Measurements from ENCODE around the gene FOXP2.

Gene FOXP2

GRCh38 chr7:114660753-114661152 lies 246.1 kb downstream of the FOXP2 start:
- Mint-ChIP-seq H3K4me3 (no peak overlapping the region), H3K9me3 (no peaks in the 10 kb centered on the region), H3K27ac (no peak overlapping the region), H3K4me1 (no peaks in the 10 kb centered on the region), H3K36me3 (no peaks in the 10 kb centered on the region)
- no peak for ATAC-seq
- DNase-seq (ENCODE audit: low spot score in 2 of 2) = no peak

- H3K4me1 Mint-ChIP-seq = no peaks in the 10 kb centered on the region
- ATAC-seq (no peak), DNase-seq (ENCODE audit: low spot score in 2 of 2) (no peak)
- no peaks in the 10 kb centered on the region for H3K36me3 Mint-ChIP-seq
- no peak overlapping the region for H3K4me3 Mint-ChIP-seq
- no peaks in the 10 kb centered on the region for H3K9me3 Mint-ChIP-seq
- H3K27ac Mint-ChIP-seq = no peak overlapping the region
Observed at GRCh38 chr7:114662002-114662677, 247.5 kb downstream of the FOXP2 start.

- Mint-ChIP-seq H3K4me1 (no peaks in the 10 kb centered on the region), H3K27ac (no peak overlapping the region), H3K9me3 (no peaks in the 10 kb centered on the region), H3K4me3 (no peak overlapping the region), H3K36me3 (no peaks in the 10 kb centered on the region)
- DNase-seq (ENCODE audit: low spot score in 2 of 2) (no peak), ATAC-seq (no peak)
Observed at GRCh38 chr7:114663502-114663901, 248.9 kb downstream of the FOXP2 start.

- Mint-ChIP-seq H3K4me1 (no peaks in the 10 kb centered on the region), H3K4me3 (no peak overlapping the region), H3K9me3 (no peaks in the 10 kb centered on the region), H3K36me3 (no peaks in the 10 kb centered on the region), H3K27ac (no peak overlapping the region)
- no peak for DNase-seq (ENCODE audit: low spot score in 2 of 2)
- ATAC-seq = no peak
Observed at GRCh38 chr7:114670676-114671075, 256.1 kb downstream of the FOXP2 start.

GRCh38 chr7:114671563-114672123 lies 257.0 kb downstream of the FOXP2 start:
- DNase-seq (ENCODE audit: low spot score in 2 of 2) (no peak), ATAC-seq (no peak)
- H3K27ac Mint-ChIP-seq = no peak overlapping the region
- no peaks in the 10 kb centered on the region for H3K9me3 Mint-ChIP-seq
- no peak overlapping the region for H3K4me3 Mint-ChIP-seq
- H3K4me1 Mint-ChIP-seq = no peaks in the 10 kb centered on the region
- H3K36me3 Mint-ChIP-seq = no peaks in the 10 kb centered on the region

GRCh38 chr7:114678116-114678515 lies 263.5 kb downstream of the FOXP2 start:
- DNase-seq (ENCODE audit: low spot score in 2 of 2) (no peak), ATAC-seq (no peak)
- H3K27ac Mint-ChIP-seq = no peak overlapping the region
- no peaks in the 10 kb centered on the region for H3K36me3 Mint-ChIP-seq
- no peak overlapping the region for H3K4me3 Mint-ChIP-seq
- no peaks in the 10 kb centered on the region for H3K4me1 Mint-ChIP-seq
- H3K9me3 Mint-ChIP-seq = no peaks in the 10 kb centered on the region

GRCh38 chr7:114687238-114687637 lies 272.6 kb downstream of the FOXP2 start:
- no peaks in the 10 kb centered on the region for H3K4me1 Mint-ChIP-seq
- no peaks in the 10 kb centered on the region for H3K36me3 Mint-ChIP-seq
- H3K27ac Mint-ChIP-seq = no peak overlapping the region
- no peak for DNase-seq (ENCODE audit: low spot score in 2 of 2)
- H3K9me3 Mint-ChIP-seq = no peaks in the 10 kb centered on the region
- no peak for ATAC-seq
- no peak overlapping the region for H3K4me3 Mint-ChIP-seq

- Mint-ChIP-seq H3K27ac (no peak overlapping the region), H3K9me3 (no peaks in the 10 kb centered on the region), H3K4me1 (no peaks in the 10 kb centered on the region), H3K36me3 (no peaks in the 10 kb centered on the region), H3K4me3 (no peak overlapping the region)
- ATAC-seq = no peak
- no peak for DNase-seq (ENCODE audit: low spot score in 2 of 2)
Observed at GRCh38 chr7:114688443-114689055, 273.9 kb downstream of the FOXP2 start.

GRCh38 chr7:114689406-114689805 lies 274.8 kb downstream of the FOXP2 start:
- H3K9me3 Mint-ChIP-seq = no peaks in the 10 kb centered on the region
- ATAC-seq (no peak), DNase-seq (ENCODE audit: low spot score in 2 of 2) (no peak)
- no peak overlapping the region for H3K27ac Mint-ChIP-seq
- no peaks in the 10 kb centered on the region for H3K4me1 Mint-ChIP-seq
- H3K4me3 Mint-ChIP-seq = no peak overlapping the region
- H3K36me3 Mint-ChIP-seq = no peaks in the 10 kb centered on the region

- DNase-seq (ENCODE audit: low spot score in 2 of 2) = no peak
- no peak for ATAC-seq
- Mint-ChIP-seq H3K4me3 (no peak overlapping the region), H3K36me3 (no peaks in the 10 kb centered on the region), H3K27ac (no peak overlapping the region), H3K4me1 (no peaks in the 10 kb centered on the region), H3K9me3 (no peaks in the 10 kb centered on the region)
Observed at GRCh38 chr7:114691605-114692004, 277.0 kb downstream of the FOXP2 start.

GRCh38 chr7:114695182-114695581 lies 280.6 kb downstream of the FOXP2 start:
- ATAC-seq = no peak
- H3K4me3 Mint-ChIP-seq = no peak overlapping the region
- no peak overlapping the region for H3K27ac Mint-ChIP-seq
- no peaks in the 10 kb centered on the region for H3K9me3 Mint-ChIP-seq
- H3K36me3 Mint-ChIP-seq = no peaks in the 10 kb centered on the region
- DNase-seq (ENCODE audit: low spot score in 2 of 2) = no peak
- H3K4me1 Mint-ChIP-seq = no peaks in the 10 kb centered on the region

- H3K4me3 Mint-ChIP-seq = no peak overlapping the region
- no peaks in the 10 kb centered on the region for H3K9me3 Mint-ChIP-seq
- ATAC-seq (peak; percentile 55), DNase-seq (ENCODE audit: low spot score in 2 of 2) (no peak)
- H3K27ac Mint-ChIP-seq = no peak overlapping the region
- no peaks in the 10 kb centered on the region for H3K36me3 Mint-ChIP-seq
- H3K4me1 Mint-ChIP-seq = no peaks in the 10 kb centered on the region
Observed at GRCh38 chr7:114700247-114700928, 285.8 kb downstream of the FOXP2 start.

- DNase-seq (ENCODE audit: low spot score in 2 of 2) = no peak
- Mint-ChIP-seq H3K4me1 (no peaks in the 10 kb centered on the region), H3K4me3 (no peak overlapping the region), H3K27ac (no peak overlapping the region), H3K9me3 (no peaks in the 10 kb centered on the region), H3K36me3 (no peaks in the 10 kb centered on the region)
- no peak for ATAC-seq
Observed at GRCh38 chr7:114703677-114704076, 289.1 kb downstream of the FOXP2 start.

- H3K36me3 Mint-ChIP-seq = no peaks in the 10 kb centered on the region
- no peaks in the 10 kb centered on the region for H3K4me1 Mint-ChIP-seq
- no peak for ATAC-seq
Observed at GRCh38 chr7:114708646-114709045, 294.0 kb downstream of the FOXP2 start.

GRCh38 chr7:114710499-114710898 lies 295.9 kb downstream of the FOXP2 start:
- no peaks in the 10 kb centered on the region for H3K36me3 Mint-ChIP-seq
- ATAC-seq = no peak

More at GRCh38 chr7:114708646-114709045, 294.0 kb downstream of the FOXP2 start:
- H3K27ac Mint-ChIP-seq = no peak overlapping the region
- no peak for DNase-seq (ENCODE audit: low spot score in 2 of 2)
- no peak overlapping the region for H3K4me3 Mint-ChIP-seq
- H3K9me3 Mint-ChIP-seq = no peaks in the 10 kb centered on the region

GRCh38 chr7:114711241-114711640 lies 296.6 kb downstream of the FOXP2 start:
- DNase-seq (ENCODE audit: low spot score in 2 of 2) (no peak), ATAC-seq (no peak)
- no peaks in the 10 kb centered on the region for H3K9me3 Mint-ChIP-seq
- H3K27ac Mint-ChIP-seq = no peak overlapping the region
- no peaks in the 10 kb centered on the region for H3K36me3 Mint-ChIP-seq
- H3K4me1 Mint-ChIP-seq = peaks cover 6% of the 10 kb centered on the region
- no peak overlapping the region for H3K4me3 Mint-ChIP-seq

More at GRCh38 chr7:114710499-114710898, 295.9 kb downstream of the FOXP2 start:
- Mint-ChIP-seq H3K4me3 (no peak overlapping the region), H3K27ac (no peak overlapping the region), H3K4me1 (no peaks in the 10 kb centered on the region), H3K9me3 (no peaks in the 10 kb centered on the region)
- DNase-seq (ENCODE audit: low spot score in 2 of 2) = no peak

Data from stimulated activated effector memory CD8-positive, alpha-beta T cell treated with anti-CD3 and anti-CD28 coated beads, Interleukin-12 subunit alpha, Interleukin-12 subunit beta, amount 100 ng/mL, for 72 hours (primary cell).